HEK293T (cell line): ENCODE results near the gene GRID2.

Experiments used
- ARNT ChIP-seq: fragments of 450-650 bp; IDR thresholded peaks from 2 replicates; pipeline ENCODE4 v1.6.1; 2017; ENCODE audit warnings: mild to moderate bottlenecking
- CTBP1 ChIP-seq: fragments of 450-650 bp; IDR thresholded peaks from 2 replicates; pipeline ENCODE4 v1.6.1; 2016; ENCODE audit warnings: borderline replicate concordance
- ELF4 ChIP-seq: fragments of 450-650 bp; IDR thresholded peaks from 2 replicates; pipeline ENCODE4 v1.6.1; 2017; ENCODE audit warnings: antibody characterized with exemption
- FOXA1 ChIP-seq: fragments of 450-650 bp; IDR thresholded peaks from 2 replicates; pipeline ENCODE4 v1.6.1; 2016; ENCODE audit warnings: mild to moderate bottlenecking
- FOXK2 ChIP-seq: fragments of 450-650 bp; IDR thresholded peaks from 2 replicates; pipeline ENCODE4 v1.6.1; 2016; ENCODE audit warnings: mild to moderate bottlenecking
- FOXM1 ChIP-seq: fragments of 450-650 bp; IDR thresholded peaks from 2 replicates; pipeline ENCODE4 v1.6.1; 2017; ENCODE audit warnings: mild to moderate bottlenecking, borderline replicate concordance
- L3MBTL2 ChIP-seq: fragments of 450-650 bp; conservative IDR thresholded peaks from 2 replicates; pipeline ENCODE4 v1.6.1; 2016; ENCODE audit warnings: mild to moderate bottlenecking
- LEF1 ChIP-seq: fragments of 450-650 bp; IDR thresholded peaks from 2 replicates; pipeline ENCODE4 v1.6.1; 2017; ENCODE audit warnings: mild to moderate bottlenecking, borderline replicate concordance
- PKNOX1 ChIP-seq: fragments of 450-650 bp; IDR thresholded peaks from 2 replicates; pipeline ENCODE4 v1.6.1; 2016
- SP1 ChIP-seq: fragments of 450-650 bp; IDR thresholded peaks from 2 replicates; pipeline ENCODE4 v1.6.1; 2017
- SUZ12 ChIP-seq: fragments of 450-650 bp; IDR thresholded peaks from 2 replicates; pipeline ENCODE4 v1.6.1; 2016; ENCODE audit warnings: mild to moderate bottlenecking
- TARDBP ChIP-seq: fragments of 450-650 bp; IDR thresholded peaks from 2 replicates; pipeline ENCODE4 v1.6.1; 2016

DNA sequence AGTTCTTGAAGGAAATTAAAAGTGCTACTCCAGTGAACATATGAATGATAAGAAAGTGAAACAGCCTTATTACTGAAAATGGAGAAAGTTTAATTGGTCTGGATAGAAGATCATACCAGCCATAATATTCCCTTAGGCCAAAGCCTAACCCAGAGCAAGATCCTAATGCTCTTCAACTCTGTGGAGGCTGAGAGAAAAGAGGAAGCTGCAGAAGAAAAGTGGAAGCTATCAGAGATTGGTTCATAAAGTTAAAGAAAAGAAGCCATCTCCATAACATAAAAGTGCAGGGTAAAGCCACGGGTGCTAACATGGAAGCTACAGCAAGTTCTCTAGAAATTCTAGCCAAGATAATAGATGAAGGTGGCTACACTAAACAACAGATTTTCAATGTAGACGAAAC lies 1439.3 kb downstream of the GRID2 start:
- no peak for TF ChIP-seq SP1
- no peak for TF ChIP-seq ELF4
- TF ChIP-seq PKNOX1, result no peak
- no peak for TF ChIP-seq FOXA1
- TF ChIP-seq SUZ12, result no peak
- TF ChIP-seq LEF1, result no peak
- no peak for TF ChIP-seq TARDBP
- TF ChIP-seq CTBP1, result no peak
- no peak for TF ChIP-seq FOXM1
- no peak for TF ChIP-seq L3MBTL2
- no peak for TF ChIP-seq ARNT
- TF ChIP-seq FOXK2, result no peak
